Brain microvascular endothelial cell (primary cell): ENCODE measurements around the gene RNF167.

Source experiments
- DNase-seq: peaks from one replicate; pipeline ENCODE4 v3.0.0-alpha.2; 2020
- H3K27ac ChIP-seq: fragments of 250-450 bp; sonication (Bioruptor Pico); 2 replicates; pipeline ENCODE4 v1.5.1; 2020; ENCODE audit warnings: mild to moderate bottlenecking, moderate library complexity
- H3K27me3 ChIP-seq: fragments of 250-450 bp; sonication (Bioruptor Pico); replicated peaks from 2 replicates; pipeline ENCODE4 v1.5.1; 2020; ENCODE audit warnings: mild to moderate bottlenecking
- H3K36me3 ChIP-seq: fragments of 250-450 bp; sonication (Bioruptor Pico); replicated peaks from 2 replicates; pipeline ENCODE4 v1.5.1; 2020; ENCODE audit warnings: mild to moderate bottlenecking
- H3K4me3 ChIP-seq: 2 replicates; pipeline ENCODE4 v1.5.1; 2011; ENCODE audit warnings: low read depth, mild to moderate bottlenecking, control low read depth, low read length, moderate library complexity
- in situ Hi-C: cut with HindIII; loops from 2 replicates; pipeline ENCODE4 v1.10.0; 2017; ENCODE audit warnings: low sequenced_read_pairs, low pct_ligation_motif_present
- TF ChIP-seq, protein P1 (sequence below): IDR thresholded peaks from 2 replicates; pipeline ENCODE4 v1.5.1; 2011; ENCODE audit warnings: low read depth, mild to moderate bottlenecking, moderate library complexity, low read length, control low read depth, inconsistent platforms; ENCODE audit errors: missing control alignments

Gene RNF167

DNA sequence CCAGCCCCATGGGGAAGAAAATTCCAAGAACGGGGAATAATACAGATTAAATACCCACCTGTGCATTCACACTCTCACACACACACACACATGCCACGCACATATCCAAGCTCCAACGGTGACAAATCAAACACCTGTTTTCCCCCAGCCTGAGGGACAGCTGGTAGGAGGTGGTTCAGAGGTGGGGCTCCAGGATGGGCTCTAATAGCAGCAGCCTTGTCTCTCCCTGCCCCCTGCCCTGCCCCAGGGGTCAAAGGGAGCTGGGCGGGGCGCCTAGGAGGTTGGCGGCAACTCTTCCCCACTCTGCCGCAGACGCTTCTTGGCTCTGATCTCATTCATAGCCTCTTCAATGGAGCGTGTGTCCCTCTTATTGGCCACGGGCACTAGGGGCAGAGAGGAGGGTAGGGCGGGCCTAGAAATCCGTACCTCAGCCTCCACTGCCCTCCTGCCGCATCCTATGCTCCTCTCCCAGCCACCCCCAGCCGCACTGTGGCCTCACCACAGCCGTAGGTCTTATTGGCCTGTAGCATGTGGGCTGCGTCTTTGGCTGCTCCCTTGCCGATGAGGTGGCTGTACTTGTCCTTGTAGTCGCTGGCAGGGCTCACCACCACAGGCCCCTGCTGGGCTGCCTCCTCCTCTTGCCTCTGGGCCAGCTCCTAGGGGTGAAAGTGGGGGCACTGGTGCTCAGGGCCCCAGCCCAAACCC is 19.3 kb downstream of the RNF167 start:
- Histone ChIP-seq H3K27ac (no peak overlapping the region), H3K4me3 (no peak overlapping the region), H3K27me3 (no peaks in the 10 kb centered on the region), H3K36me3 (peaks cover 14% of the 10 kb centered on the region)
- DNase-seq: no peak
- TF ChIP-seq, protein P1, sequence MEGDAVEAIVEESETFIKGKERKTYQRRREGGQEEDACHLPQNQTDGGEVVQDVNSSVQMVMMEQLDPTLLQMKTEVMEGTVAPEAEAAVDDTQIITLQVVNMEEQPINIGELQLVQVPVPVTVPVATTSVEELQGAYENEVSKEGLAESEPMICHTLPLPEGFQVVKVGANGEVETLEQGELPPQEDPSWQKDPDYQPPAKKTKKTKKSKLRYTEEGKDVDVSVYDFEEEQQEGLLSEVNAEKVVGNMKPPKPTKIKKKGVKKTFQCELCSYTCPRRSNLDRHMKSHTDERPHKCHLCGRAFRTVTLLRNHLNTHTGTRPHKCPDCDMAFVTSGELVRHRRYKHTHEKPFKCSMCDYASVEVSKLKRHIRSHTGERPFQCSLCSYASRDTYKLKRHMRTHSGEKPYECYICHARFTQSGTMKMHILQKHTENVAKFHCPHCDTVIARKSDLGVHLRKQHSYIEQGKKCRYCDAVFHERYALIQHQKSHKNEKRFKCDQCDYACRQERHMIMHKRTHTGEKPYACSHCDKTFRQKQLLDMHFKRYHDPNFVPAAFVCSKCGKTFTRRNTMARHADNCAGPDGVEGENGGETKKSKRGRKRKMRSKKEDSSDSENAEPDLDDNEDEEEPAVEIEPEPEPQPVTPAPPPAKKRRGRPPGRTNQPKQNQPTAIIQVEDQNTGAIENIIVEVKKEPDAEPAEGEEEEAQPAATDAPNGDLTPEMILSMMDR: no peak
- in situ Hi-C loops: no loop called here

DNA sequence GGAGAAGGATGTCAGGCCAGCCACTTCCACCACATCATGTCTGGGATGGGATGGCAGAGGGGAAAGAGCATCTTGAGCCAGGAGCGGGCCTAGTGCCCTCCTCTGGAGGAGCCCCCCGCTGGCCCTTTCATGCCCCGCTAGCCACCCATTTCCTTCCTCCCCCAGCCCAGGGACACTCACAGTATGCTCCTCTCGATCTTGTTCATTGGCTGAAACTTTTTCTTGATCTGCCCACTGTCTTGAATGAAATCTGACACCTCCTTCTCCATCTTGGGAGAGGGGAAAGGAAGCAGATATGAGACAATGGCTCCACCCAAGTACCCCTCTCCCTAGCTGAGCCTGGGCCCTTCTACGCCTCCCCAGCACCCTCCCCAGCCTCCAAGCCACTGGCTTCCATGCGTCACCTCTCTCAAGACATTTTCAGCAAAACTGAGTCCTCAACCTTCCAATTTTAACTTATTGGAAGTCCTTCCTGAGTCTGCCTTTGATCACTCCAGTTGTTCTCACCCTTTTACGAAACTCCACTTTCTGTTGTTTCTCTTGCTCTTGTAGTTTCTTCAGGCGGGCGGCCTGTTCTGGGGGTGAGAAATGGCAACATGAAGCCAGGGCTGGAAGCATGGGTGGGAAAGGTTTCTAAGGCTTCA is 20.3 kb downstream of the RNF167 start:
- DNase-seq: no peak
- Histone ChIP-seq H3K27me3 (no peaks in the 10 kb centered on the region), H3K4me3 (no peak overlapping the region), H3K27ac (no peak overlapping the region), H3K36me3 (peaks cover 14% of the 10 kb centered on the region)
- TF ChIP-seq, protein P1: no peak
- in situ Hi-C loops: no loop called here

DNA sequence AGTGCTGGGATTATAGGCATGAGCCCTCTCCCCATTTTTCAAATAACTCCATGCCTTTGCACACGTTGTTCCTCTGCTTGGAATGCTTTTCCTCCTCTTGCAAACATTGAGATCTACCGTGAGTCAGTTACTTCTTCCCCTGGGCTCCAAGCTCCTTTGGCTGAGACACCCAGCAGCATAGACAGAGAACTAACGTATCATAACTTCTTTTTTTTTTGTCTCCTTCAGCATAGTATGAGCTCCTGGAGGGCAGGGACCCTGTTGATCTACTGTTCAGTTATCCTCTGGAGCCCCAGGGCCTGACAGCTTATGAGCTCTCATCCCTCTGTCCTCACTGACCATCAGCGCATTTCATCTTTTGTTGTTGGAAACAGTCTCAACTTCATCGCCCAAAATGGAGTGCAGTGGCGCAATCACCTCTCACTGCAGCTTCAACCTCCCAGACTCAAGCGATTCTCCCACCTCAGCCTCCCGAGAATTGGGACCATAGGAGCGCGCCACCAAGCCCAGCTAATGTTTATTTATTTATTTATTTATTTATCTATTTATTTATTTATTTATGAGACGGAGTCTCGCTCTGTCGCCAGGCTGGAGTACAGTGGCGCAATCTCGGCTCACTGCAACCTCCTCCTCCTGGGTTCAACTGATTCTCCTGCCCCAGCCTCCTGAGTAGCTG is 25.4 kb downstream of the RNF167 start:
- Histone ChIP-seq H3K36me3 (peaks cover 15% of the 10 kb centered on the region), H3K4me3 (no peak overlapping the region), H3K27ac (no peak overlapping the region), H3K27me3 (no peaks in the 10 kb centered on the region)
- in situ Hi-C loops: no loop called here
- no peak for DNase-seq
- TF ChIP-seq, protein P1: no peak

DNA sequence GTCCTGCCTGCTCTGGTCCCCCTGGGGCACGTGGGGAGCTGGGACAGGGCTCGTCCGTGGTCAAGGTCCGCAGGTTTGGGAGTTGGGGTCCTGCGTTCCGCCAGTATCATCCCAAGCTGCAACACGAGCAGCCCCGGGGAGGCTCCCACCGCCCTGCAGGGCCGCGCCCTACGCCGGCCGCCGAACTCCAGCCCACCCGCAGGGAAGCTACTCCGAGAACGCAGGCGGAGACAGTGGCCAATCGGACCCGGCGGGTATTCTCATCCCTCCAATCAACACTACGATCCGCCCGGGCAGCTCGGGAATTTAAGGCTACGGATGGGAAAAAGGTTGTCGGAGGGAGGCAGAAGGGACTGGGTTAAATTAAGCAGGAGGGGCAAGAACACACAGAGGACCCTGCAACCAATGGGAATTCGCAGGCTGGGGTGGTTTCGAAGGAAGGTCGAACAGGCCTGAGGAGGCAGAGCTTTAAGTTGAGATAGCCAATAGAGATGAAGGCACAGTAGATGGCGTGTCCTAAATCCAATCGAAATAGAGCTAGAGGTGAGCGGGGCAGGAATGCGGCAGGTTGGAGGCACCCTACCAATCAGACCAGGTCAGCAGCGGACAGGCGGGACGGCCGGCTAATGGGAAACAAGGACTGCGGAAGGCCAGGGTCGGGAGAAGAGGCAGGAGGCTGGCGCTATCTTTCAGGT is 26.9 kb downstream of the RNF167 start:
- TF ChIP-seq, protein P1: no peak
- Histone ChIP-seq H3K4me3 (peak overlapping the region; percentile 84), H3K27ac (peak overlapping the region; percentile 97), H3K36me3 (peaks cover 19% of the 10 kb centered on the region), H3K27me3 (no peaks in the 10 kb centered on the region)
- in situ Hi-C loops: no loop called here
- peak; percentile 100 for DNase-seq

DNA sequence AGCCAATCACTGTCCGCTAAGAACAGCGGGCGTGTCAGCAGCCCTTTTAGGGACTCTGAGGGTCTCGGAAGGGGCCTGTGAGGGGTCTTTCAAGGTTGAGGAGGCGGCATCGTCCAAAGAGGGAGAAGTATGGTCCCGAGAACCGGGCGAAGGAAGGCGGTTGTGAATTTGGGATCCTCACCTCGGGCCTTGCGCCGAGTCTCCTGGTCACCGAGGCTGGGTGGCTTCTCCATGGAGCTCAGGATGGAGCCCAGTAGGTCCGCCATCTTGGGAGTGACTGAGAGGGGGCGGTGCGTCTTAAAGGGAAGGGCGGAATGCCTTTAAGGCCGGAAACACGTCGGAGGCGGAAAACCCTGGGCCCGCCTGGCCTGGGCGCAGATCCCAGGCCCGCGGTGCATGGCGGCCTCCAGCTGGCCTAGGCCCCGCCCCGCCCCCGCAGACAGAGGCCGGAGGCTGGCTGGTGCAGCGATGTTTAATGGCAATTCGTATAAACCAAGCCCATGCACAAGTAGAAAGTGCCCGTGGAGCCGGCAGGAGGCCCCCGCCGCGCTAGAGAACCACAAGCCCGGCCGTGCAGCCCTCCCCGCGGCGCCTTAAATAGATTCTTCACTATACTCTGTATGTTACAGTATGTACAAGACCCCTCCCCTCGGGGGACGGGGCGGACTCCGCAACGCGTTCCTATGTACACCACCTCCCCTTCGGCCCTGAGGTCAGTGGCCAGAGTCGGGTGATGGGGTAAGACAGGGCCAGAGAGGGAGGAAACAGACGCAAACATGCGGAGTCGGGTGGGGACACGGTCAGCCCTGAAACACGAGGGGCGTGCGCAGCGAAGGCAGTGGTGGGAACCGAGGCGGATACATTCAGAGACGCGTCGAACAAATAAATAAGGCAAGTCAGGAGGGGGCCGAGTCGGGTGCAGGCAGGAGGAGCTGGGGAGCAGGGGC is 27.7 kb downstream of the RNF167 start, which contains the start of gene SPAG7:
SPAG7 (minus strand) TSS at position 279 of the 947 bp plus-strand sequence; CDS start at position 266, 13 bp downstream.
- in situ Hi-C loops: no loop called here
- TF ChIP-seq, protein P1: peak; percentile 7
- Histone ChIP-seq H3K36me3 (peaks cover 28% of the 10 kb centered on the region), H3K27me3 (no peaks in the 10 kb centered on the region), H3K27ac (peak within 1 kb of the TSS; percentile 97), H3K4me3 (peak within 1 kb of the TSS; percentile 84)
- peak; percentile 93 for DNase-seq
